GM12864 (cell line): Measurements from ENCODE around the gene MSI2.

ENCODE experiments used
- DNase-seq: peaks from one replicate; pipeline ENCODE4 v3.0.0-alpha.2; 2011; ENCODE audit warnings: low read depth
- H3K4me3 ChIP-seq: 2 replicates; pipeline ENCODE4 v1.5.1; 2011; ENCODE audit warnings: mild to moderate bottlenecking, low read depth, low read length, control low read depth
- CTCF ChIP-seq: IDR thresholded peaks from 2 replicates; pipeline ENCODE4 v1.5.1; 2011; ENCODE audit warnings: low read depth, mild to moderate bottlenecking, moderate library complexity, low read length, control low read depth, inconsistent platforms; ENCODE audit errors: missing control alignments

MSI2 gene

GRCh38 chr17:57708410-57708809, 452.1 kb downstream of the MSI2 start:
- TF ChIP-seq CTCF = no peak
- no peak overlapping the region for H3K4me3 ChIP-seq
- no peak for DNase-seq

- no peak for TF ChIP-seq CTCF
- DNase-seq = no peak
- no peak overlapping the region for H3K4me3 ChIP-seq
Observed at GRCh38 chr17:57713140-57713539, 456.8 kb downstream of the MSI2 start.

DNA sequence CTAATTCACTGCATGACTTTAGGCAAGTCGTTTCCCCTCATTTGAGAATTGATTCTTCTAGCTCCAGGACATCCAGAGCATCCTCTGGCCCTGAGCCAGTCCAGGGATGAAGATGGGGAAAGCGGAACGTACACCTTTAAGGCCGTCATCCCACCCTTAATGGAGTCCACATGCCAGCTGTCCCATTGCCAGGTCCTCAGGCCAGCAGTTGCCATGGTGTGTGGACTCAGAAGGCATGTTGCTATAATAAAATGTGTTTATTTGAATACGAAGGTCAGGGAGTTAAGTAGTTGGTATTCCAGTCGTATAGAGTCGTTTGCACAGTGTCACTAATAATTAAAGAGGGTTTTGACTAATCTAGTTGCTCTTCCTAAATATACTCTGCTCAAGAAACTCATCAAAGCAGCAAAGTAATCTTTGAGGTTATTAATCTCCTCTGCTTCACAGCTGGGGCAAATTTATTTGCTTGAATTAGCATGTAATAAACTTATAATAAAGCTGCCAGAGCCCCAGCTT, 458.4 kb downstream of the MSI2 start:
- no peak overlapping the region for H3K4me3 ChIP-seq
- no peak for TF ChIP-seq CTCF
- no peak for DNase-seq

GRCh38 chr17:57715981-57716380, 459.7 kb downstream of the MSI2 start:
- no peak overlapping the region for H3K4me3 ChIP-seq
- no peak for TF ChIP-seq CTCF
- no peak for DNase-seq

DNA sequence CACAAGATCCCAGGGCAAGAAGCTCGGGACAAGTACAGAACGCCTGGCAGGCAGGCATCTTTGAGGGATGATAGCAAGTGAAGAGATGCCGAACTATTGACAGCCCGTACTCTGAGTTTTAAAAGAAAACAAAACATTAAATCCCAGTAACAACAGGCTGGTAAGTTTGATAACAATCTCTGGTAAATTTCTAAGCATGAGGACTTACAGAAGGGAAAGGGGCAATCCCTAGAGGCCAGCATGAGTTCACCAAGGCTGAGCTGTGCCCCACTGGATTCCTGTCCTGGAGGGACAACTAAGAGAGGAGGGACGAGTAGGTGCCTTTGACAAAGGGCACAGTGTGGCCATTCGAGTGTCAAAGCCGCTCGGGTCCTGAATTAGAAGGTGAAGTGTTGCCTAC, 462.6 kb downstream of the MSI2 start:
- DNase-seq = no peak
- no peak overlapping the region for H3K4me3 ChIP-seq
- TF ChIP-seq CTCF = no peak

GRCh38 chr17:57720386-57721035, 464.2 kb downstream of the MSI2 start:
- DNase-seq = no peak
- TF ChIP-seq CTCF = no peak
- H3K4me3 ChIP-seq = no peak overlapping the region
